Nephron progenitor cell (in vitro differentiated cells): Measurements from ENCODE around the gene CIZ1.
A peak's percentile ranks its signal among the peaks of the same experiment; 100 is the strongest.

ENCODE experiments used
- DNase-seq: peaks from one replicate; pipeline ENCODE4 v3.0.0; 2021
- H3K27ac Mint-ChIP-seq: 2 replicates; pipeline ENCODE4 v1.8.0; 2021; ENCODE audit warnings: mild to moderate bottlenecking, moderate library complexity, mixed read lengths
- H3K27me3 Mint-ChIP-seq: 2 replicates; pipeline ENCODE4 v1.8.0; 2021; ENCODE audit warnings: mild to moderate bottlenecking, low read depth, mixed read lengths; ENCODE audit not compliant: poor library complexity
- H3K36me3 Mint-ChIP-seq: 2 replicates; pipeline ENCODE4 v1.8.0; 2021; ENCODE audit warnings: low read depth, mixed read lengths
- H3K4me1 Mint-ChIP-seq: 2 replicates; pipeline ENCODE4 v1.8.0; 2021; ENCODE audit warnings: mixed read lengths
- H3K4me3 Mint-ChIP-seq: 2 replicates; pipeline ENCODE4 v1.8.0; 2021; ENCODE audit warnings: mild to moderate bottlenecking, moderate library complexity, mixed read lengths
- H3K9me3 Mint-ChIP-seq: 2 replicates; pipeline ENCODE4 v1.8.0; 2021; ENCODE audit warnings: mild to moderate bottlenecking, moderate library complexity, mixed read lengths
- TF ChIP-seq, protein P1 (sequence below): fragments of 200-600 bp; sonication (generic); IDR thresholded peaks from 2 replicates; pipeline ENCODE4 v1.5.0; 2021; ENCODE audit warnings: antibody characterized with exemption

Gene CIZ1

DNA sequence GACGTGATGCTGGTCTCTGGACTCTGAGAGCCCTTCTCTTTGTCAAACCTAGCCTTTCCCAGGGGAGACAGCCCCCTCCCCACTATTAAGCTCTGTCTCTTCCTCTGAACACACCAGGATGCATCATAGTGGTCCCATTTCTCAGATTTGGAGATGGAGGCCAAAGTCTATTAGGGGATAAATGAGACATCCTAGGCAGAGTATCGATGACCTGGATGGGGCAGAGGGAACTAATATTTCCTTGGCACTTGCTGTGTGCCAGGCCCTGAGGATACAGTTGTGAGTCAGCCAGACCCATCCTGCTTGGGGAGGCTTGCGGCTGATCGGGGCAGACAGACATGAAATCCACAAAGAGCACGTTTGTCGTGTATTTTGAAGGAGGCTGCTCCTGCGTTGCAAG lies 17.0 kb upstream of the CIZ1 start:
- Mint-ChIP-seq H3K27ac (peak overlapping the region; percentile 79), H3K36me3 (no peaks in the 10 kb centered on the region), H3K4me3 (peak overlapping the region; percentile 62), H3K9me3 (no peaks in the 10 kb centered on the region), H3K27me3 (peaks cover 5% of the 10 kb centered on the region), H3K4me1 (peaks cover 67% of the 10 kb centered on the region)
- DNase-seq = no peak
- TF ChIP-seq, protein P1, sequence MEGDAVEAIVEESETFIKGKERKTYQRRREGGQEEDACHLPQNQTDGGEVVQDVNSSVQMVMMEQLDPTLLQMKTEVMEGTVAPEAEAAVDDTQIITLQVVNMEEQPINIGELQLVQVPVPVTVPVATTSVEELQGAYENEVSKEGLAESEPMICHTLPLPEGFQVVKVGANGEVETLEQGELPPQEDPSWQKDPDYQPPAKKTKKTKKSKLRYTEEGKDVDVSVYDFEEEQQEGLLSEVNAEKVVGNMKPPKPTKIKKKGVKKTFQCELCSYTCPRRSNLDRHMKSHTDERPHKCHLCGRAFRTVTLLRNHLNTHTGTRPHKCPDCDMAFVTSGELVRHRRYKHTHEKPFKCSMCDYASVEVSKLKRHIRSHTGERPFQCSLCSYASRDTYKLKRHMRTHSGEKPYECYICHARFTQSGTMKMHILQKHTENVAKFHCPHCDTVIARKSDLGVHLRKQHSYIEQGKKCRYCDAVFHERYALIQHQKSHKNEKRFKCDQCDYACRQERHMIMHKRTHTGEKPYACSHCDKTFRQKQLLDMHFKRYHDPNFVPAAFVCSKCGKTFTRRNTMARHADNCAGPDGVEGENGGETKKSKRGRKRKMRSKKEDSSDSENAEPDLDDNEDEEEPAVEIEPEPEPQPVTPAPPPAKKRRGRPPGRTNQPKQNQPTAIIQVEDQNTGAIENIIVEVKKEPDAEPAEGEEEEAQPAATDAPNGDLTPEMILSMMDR = no peak

DNA sequence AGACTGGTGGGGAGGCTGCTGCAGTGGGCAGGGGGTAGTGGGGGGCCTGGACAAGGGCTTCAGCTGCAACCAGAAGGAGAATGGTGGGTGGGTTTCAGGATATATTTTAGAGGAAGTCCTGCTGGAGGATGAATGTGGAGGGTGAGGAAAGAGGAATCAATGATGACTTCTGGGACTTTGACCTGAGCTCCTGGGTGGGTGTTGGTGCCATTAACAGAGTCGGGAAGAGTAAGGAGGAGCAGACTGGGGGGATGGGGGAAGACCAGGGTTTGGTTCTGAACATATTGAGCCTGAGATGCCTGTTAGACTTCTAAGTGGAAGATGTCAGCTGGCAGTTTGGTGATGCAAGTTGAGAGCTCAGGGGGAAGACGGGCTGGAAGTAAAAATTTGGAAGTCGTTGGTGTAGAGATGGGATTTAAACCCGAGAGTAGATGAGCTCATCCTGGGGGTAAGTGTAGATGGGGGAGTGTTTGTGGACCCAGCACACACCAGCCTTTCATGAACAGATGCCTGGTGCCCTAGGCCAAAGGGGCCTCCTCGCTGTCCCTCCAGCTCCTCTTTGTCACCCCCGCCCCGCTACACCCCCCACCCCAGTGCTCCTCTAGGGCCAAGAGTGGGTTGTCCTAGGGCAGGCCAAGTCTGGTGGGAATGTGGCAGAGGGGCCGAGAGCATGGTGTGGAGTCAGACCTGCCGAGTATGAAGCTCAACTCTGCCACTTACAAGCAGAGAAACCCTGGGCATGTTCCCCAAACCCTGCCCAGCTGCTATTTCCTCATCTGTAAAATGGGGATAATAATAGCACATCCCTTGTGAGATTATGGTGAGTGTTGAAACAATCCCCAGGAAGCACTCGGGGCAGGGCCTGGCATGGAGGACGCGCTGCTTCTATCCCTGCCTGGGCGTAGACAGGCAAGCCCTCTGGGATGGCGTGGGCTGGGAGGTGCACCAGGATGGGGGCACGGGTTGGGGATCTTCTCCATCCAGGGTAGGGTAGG lies 15.8 kb upstream of the CIZ1 start:
- H3K4me3 Mint-ChIP-seq = peak overlapping the region; percentile 29
- H3K27me3 Mint-ChIP-seq = peaks cover 5% of the 10 kb centered on the region
- DNase-seq = no peak
- peak overlapping the region; percentile 5 for H3K27ac Mint-ChIP-seq
- TF ChIP-seq, protein P1 = no peak
- no peaks in the 10 kb centered on the region for H3K36me3 Mint-ChIP-seq
- peaks cover 72% of the 10 kb centered on the region for H3K4me1 Mint-ChIP-seq
- H3K9me3 Mint-ChIP-seq = no peaks in the 10 kb centered on the region

DNA sequence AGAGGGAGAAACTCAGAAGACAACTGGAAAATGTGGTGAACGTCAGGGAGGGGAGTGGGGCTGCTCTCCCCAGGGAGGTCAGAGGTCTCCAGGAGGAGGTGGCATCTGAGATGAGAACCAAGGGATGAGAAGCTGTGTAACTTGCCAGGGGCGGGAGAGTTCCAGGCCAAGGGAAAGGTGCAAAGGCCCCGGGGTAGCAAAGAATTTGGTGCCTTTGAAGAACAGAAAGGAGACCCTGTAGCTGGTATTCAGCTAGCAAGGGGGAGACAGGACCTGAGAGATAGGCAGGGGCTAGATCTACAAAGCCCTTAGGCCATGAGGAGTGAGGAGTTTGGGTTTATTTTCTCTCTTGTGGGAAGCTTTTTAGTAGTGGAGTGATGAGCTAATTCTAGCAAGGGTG lies 15.1 kb upstream of the CIZ1 start:
- peak overlapping the region; percentile 5 for H3K27ac Mint-ChIP-seq

DNA sequence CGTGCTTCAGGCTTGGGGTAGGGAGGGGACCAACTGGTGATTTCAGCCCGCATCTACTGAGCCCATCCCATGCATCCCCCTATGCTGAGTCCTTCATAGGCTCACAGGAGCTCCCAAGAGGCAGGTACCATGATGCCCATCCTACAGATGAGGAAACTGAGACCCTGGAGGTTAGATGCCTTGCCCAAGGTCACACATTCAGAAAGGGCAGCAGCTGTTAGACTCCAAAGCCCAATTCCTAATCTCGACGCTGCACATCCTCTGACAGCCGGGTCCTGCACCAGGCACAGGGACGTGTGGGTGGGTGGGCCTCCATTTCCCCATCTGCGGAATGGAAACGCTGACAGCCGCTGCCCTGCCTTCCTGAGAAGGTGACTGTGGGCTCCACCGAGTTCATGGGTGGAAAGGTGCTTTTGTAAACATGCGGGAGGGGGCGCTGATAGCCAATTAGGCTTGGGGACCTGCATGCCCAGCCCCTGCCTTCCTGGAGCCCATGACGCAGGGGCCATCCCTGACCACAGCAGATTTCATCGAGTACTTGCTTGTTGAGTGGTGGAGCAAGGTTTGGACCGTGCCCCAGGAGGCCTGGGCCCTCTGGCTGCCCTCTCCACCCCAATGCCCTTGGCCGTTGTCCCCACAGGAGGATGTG lies 14.0 kb upstream of the CIZ1 start:
- no peaks in the 10 kb centered on the region for H3K27me3 Mint-ChIP-seq
- H3K27ac Mint-ChIP-seq = no peak overlapping the region
- H3K36me3 Mint-ChIP-seq = no peaks in the 10 kb centered on the region
- DNase-seq = no peak
- TF ChIP-seq, protein P1 = no peak
- no peaks in the 10 kb centered on the region for H3K9me3 Mint-ChIP-seq
- H3K4me1 Mint-ChIP-seq = peaks cover 63% of the 10 kb centered on the region
- peak overlapping the region; percentile 85 for H3K4me3 Mint-ChIP-seq

More for the DNA sequence above, 15.1 kb upstream of the CIZ1 start:
- TF ChIP-seq, protein P1 = no peak
- Mint-ChIP-seq H3K9me3 (no peaks in the 10 kb centered on the region), H3K4me3 (peak overlapping the region; percentile 29), H3K36me3 (no peaks in the 10 kb centered on the region), H3K27me3 (no peaks in the 10 kb centered on the region), H3K4me1 (peaks cover 73% of the 10 kb centered on the region)
- DNase-seq = no peak

DNA sequence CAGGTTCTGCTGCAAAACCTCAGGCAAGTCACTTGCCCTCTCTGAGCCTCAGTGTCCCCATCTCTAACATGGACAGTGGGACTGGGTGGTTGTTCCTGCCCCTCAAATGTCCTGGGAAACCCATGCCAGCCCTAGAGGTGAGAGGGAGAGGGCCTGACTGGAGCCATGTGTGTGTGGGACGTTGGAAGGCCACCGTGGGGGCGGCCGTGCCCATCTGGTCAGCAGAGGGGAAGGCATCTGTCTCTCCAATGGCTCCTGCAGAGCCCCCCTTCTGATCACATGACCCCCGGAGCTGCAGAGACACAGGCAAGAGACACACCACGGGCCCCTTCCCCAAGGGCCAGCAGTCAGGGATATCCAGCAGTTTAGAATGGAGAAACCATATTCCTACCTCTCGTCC lies 13.5 kb upstream of the CIZ1 start:
- TF ChIP-seq, protein P1 = no peak
- Mint-ChIP-seq H3K4me1 (peaks cover 60% of the 10 kb centered on the region), H3K27ac (no peak overlapping the region), H3K9me3 (no peaks in the 10 kb centered on the region), H3K36me3 (no peaks in the 10 kb centered on the region), H3K4me3 (peak overlapping the region; percentile 85), H3K27me3 (no peaks in the 10 kb centered on the region)
- no peak for DNase-seq
